ENCODE measurements around the gene OR2L13. TPM values are rescaled to one million over a fixed set of nuclear protein-coding genes. Genes with fewer than 3 reads are reported as not detected.

The OR2L13 gene
- total RNA-seq, 1 donor, result 3.8 TPM

Small RNAs within 50 kb of the gene (small RNA-seq; reads per million reads assigned to genes)
- not detected for gene RF00019

Other genes with a start within 250 kb of the OR2L13 start
- gene TRIM58, start 238.0 kb upstream of the OR2L13 start, total RNA-seq, result 25.3 TPM
- gene OR2W3, start 199.6 kb upstream of the OR2L13 start, total RNA-seq, result 45.8 TPM
- gene OR2T8, start 174.9 kb upstream of the OR2L13 start, total RNA-seq, result 1.6 TPM
- gene OR2AJ1, start 170.3 kb upstream of the OR2L13 start, total RNA-seq, result 0.27 TPM
- 9.2 TPM for gene OR2L8, start 146.3 kb upstream of the OR2L13 start, total RNA-seq
- gene OR2AK2, start 130.0 kb upstream of the OR2L13 start, total RNA-seq, result 3.2 TPM
- 1.3 TPM for gene OR2L5, start 81.5 kb upstream of the OR2L13 start, total RNA-seq
- gene OR2L2, start 65.1 kb upstream of the OR2L13 start, total RNA-seq, result 3.0 TPM
- gene OR2L3, start 48.3 kb upstream of the OR2L13 start, total RNA-seq, result 1.6 TPM
- 0.54 TPM for gene OR2M5, start 50.0 kb downstream of the OR2L13 start, total RNA-seq
- 0.27 TPM for gene OR2M2, start 79.6 kb downstream of the OR2L13 start, total RNA-seq
- 0.27 TPM for gene OR2M3, start 102.1 kb downstream of the OR2L13 start, total RNA-seq
- under 0.01 TPM for gene OR2M4, start 136.2 kb downstream of the OR2L13 start, total RNA-seq
- 7.0 TPM for gene OR2T33, start 182.8 kb downstream of the OR2L13 start, total RNA-seq
- gene OR2T12, start 208.2 kb downstream of the OR2L13 start, total RNA-seq, result not detected
- not detected for gene OR2M7, start 229.4 kb downstream of the OR2L13 start, total RNA-seq

Data from hematopoietic multipotent progenitor cell (in vitro differentiated cells).